Fibroblast of skin of back (primary cell): ENCODE results near the gene DCUN1D2. TPM values are rescaled to one million over a fixed set of nuclear protein-coding genes. Genes with fewer than 3 reads are reported as not detected.
"Not testable (repeated sequence)": the region's sequence is repeated elsewhere in the genome, so short reads cannot be mapped to it uniquely, and the experiment has no call there.

ENCODE experiments used
- DNase-seq: peaks from one replicate; pipeline ENCODE4 v3.0.0-alpha.2; 2013
- polyA plus RNA-seq, 2 experiments: library from polyadenylated mRNA; unstranded; fragments of 120-200 nt; gene quantifications; one replicate each; pipeline ENCODE4 v1.2.1, GENCODE V29; 2013; ENCODE audit not compliant: insufficient read length in 2 of 2

The DCUN1D2 gene
- 12.0 TPM for polyA plus RNA-seq (2013, experiment 1 of 2; ENCODE audit: insufficient read length)
- 9.2 TPM for polyA plus RNA-seq (2013, experiment 2 of 2; ENCODE audit: insufficient read length)

GRCh38 chr13:113490496-113491417 lies at the start of gene DCUN1D2:
DCUN1D2 (minus strand) TSS chr13:113490711; CDS start chr13:113490669, 42 bp downstream.
- peak; percentile 97 for DNase-seq

- no peak for DNase-seq
These were observed 49.3 kb upstream of the DCUN1D2 start for GRCh38 chr13:113539822-113540221.

GRCh38 chr13:113539176-113539575 lies 48.7 kb upstream of the DCUN1D2 start:
- no peak for DNase-seq

- no peak for DNase-seq
These were observed 48.2 kb upstream of the DCUN1D2 start for GRCh38 chr13:113538689-113539058.

DNA sequence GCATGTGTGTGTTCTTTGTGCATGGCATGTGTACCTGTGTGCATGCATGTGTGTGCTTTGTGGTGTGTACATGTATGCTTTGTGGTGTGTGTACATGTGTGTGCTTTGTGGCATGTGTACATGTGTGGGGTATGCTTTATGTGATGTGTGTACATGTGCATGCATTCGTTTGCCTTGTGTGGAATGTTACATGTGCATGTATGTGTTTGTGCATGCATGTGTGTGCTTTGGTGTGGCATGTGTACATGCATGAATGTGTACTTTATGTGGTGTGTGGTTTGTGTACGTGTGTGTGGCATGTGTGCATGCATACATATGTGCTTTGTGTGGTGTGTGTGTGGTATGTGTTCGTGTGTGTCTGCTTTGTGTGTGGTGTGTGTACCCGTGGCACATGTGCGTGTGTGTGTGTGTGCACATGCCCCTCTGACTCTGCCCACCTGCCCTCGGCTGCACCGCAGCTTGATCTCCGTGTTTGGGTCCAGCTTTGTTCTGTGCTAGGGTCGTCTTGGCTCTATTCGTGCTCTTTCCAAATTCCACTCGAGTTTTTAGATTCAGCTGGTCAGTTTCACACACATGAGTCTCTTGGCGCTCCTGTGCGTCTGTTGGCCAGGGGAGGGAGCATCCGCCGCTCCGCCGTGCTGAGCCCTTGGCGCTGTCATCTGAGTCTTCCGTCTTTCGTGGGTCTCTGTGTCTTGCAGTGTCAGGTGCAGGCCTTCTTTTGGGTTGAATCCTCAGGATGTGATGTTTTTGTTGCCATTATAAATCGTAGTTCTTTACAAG lies 47.6 kb upstream of the DCUN1D2 start:
- no peak for DNase-seq

- DNase-seq: no peak
These were observed 46.7 kb upstream of the DCUN1D2 start for GRCh38 chr13:113537205-113537604.

- no peak for DNase-seq
These were observed 46.1 kb upstream of the DCUN1D2 start for GRCh38 chr13:113536461-113537110.

GRCh38 chr13:113535381-113535781 lies 44.9 kb upstream of the DCUN1D2 start:
- DNase-seq: no peak

DNA sequence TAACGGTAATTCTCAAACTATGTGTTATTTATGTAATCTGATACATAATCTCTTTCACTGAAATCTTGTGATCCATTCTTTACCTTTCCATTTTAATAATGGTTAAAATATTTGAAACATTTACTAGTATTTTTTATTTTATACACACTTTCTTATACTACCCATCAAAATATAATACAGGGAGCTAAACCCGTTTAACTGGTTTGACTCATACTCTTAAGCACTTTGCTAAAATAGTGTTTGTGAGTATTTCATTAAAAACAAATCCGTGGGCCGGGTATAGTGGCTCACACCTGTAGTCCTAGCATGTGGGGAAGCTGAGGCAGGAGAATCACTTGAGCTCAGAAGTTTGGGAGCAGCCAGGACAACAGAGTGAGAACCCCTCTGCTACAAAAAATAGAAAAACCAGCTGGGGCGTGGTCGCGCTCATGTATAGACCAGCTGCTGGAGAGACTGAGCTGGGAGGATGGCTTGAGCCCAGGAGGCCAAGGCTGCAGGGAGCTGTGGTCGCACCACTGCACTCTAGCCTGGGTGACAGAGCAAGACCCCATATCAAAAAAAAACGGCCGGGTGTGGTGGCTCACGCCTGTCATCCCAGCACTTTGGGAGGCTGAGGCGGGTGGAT lies 43.8 kb upstream of the DCUN1D2 start:
- no peak for DNase-seq

DNA sequence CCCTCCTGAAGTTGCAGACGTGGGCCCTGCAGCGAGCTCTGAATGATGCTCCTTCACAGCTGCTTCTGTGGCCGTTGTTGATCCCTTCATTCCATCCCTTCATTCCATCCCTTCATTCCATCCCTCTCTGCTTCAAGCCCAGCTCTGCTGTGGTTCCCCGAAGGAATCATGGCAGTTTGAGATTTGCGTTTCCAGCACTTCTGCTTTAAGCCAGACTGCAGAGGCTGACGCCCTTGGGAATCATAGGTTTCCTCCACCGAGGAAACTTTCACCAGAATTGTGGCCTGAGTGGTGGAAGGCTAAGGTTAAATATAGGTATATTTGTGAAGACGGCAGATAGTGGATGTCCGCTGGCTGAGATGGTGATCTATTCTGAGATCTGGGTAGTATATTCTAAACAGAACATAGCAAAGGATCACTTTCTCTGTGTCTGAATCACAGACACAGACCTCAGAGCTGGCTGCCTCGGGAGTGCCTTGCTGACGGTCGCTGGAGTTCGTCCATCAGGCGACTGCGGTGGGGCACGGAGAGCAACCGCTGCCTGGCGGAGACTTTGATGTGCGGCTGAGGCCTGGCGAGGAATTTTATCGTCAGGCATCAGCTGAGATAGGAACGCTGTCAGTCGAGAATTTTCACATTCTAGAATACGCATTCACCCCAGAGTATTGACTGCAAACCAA lies 42.8 kb upstream of the DCUN1D2 start:
- DNase-seq: no peak

DNA sequence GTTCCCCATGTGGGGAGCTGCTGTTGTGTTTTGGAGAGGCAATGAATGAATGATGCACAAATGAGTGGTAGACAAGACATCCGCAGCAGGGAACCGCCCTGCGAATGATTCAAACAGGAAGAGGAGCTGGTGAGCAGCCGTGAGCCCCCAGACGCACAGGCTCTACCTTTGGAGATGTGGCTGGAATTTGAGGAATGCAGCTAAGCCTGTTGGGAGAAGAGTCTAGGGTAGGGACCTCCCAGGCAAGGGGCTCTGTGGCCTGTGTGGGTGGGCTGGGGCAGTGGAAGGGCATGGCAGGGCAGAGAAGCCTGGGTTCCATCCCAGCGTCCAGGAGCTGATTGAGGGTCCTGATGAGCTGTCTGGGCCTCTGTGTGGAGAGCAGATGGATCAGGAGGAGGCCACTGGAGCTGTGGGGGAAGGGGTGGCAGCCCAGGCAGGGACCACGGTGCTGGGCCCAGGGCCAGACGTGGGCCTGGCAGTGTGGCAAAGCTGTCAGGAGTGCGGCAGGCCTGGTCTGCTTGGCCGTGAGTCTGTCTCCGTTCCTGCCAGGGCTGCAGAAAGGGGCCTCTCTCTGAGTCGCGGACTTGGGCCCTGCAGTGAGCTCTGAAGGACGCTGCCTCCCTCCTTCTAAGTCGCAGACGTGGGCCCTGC lies 41.8 kb upstream of the DCUN1D2 start:
- DNase-seq: peak; percentile 56

DNA sequence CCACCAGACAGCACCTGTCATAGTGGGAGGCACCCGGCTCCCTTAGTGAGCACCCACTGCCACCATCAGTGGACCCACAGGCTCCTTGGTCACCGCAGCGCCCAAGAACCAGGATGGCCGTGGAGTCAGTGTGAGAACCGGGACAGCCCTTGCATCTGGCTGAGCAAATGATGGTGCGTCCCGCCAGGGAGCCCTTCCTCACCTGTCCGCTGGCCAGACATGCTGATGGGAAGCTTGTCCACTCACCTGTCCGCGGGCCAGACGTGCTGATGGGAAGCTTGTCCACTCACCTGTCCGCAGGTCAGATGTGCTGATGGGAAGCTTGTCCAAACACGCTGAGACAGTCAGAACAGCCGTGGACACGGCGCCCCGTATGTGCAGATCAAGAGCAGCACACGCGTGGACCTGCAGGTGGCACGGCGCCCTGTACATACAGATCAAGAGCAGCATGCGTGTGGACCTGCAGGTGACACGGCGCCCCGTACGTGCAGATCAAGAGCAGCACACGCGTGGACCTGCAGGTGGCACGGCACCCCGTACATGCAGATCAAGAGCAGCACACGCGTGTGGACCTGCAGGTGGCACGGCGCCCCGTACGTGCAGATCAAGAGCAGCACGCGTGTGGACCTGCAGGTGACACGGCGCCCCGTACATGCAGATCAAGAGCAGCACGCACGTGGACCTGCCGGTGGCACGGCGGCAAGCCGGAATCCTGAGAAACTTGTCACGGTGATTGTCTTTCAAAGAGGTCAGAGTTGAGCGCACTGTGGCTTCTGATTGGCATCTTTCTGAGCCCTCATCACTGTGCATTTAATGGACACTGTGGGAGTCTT lies 40.7 kb upstream of the DCUN1D2 start:
- DNase-seq: no peak

DNA sequence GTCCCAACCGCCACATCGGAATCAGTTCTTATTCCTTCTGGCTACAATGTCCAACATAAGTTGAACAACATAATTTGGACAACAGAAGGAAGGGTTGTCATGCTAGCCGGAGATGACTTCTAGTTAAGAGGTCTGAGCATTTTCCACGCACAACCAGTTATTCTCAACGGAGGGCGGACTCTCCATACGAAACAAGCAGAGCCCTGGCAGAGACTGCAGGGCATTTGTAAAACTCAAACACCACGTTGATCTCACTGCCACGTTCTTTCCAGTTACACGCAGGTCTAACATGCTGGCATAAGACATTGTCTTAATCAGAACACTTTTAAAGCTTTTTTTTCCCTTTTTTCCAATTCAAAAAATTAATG lies 38.3 kb upstream of the DCUN1D2 start:
- no peak for DNase-seq

GRCh38 chr13:113528101-113528812 lies 37.7 kb upstream of the DCUN1D2 start:
- no peak for DNase-seq

GRCh38 chr13:113527272-113527958 lies 36.9 kb upstream of the DCUN1D2 start:
- DNase-seq: no peak

DNA sequence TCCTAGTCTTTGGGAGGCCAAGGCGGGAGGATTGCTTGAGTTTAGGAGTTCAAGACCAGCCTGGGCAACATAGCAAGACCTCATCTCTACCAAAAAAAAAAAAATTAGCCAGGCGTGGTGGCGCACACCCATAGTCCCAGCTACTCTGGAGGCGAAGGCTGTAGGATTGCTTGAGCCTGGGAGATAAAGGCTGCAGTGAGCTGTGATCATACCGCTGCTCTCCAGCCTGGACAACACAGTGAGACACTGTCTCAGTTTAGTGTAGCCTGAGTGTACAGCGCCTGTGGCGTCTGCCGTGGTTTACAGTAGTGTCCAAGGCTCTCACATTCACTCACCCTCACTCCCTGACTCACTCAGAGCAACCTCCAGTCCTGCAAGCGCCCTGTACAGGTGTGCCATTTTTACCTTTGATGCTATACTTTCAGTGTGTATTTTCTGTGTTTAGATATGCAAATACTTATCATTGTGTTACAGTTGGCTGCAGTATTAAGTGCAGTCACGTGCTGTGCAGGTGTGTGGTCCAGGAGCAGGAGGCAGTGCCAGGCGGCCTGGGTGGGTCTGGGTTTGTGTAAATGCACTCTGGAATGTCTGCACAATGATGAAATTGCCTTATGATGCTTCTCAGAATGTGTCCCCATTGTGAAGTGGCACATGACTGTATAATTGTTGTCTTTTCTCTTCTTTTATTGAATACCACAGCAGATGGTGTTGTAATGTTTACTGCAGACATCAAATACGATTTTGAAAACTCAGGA lies 36.1 kb upstream of the DCUN1D2 start:
- DNase-seq: no peak

GRCh38 chr13:113522438-113522837 lies 31.9 kb upstream of the DCUN1D2 start:
- DNase-seq: not testable (repeated sequence)

DNA sequence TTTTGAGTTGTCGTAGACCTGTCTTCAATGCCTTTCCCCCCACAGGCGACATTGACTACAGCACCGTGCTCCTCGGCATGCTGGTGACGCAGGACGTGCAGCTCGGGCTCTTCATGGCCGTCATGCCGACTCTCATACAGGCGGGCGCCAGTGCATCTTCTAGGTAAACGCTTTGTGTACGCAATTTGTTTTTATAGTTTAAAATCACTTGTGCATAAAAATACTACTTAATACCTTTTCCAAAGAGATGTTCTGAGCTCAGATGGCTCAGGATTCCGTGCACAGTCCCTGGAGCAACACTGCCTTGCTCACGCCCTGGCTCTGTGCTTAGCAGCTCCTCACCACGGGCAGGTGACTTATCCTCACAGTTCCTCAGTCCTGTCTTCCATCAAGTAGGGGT lies 30.1 kb upstream of the DCUN1D2 start:
- no peak for DNase-seq
